HUES6 (cell line): Measurements from ENCODE around the gene SETD1B.

Experiments
- H3K27ac ChIP-seq: 2 replicates; pipeline ENCODE4 v1.7.0; 2013; ENCODE audit warnings: low read depth, mild to moderate bottlenecking, low read length, inconsistent platforms
- H3K27me3 ChIP-seq: 2 replicates; pipeline ENCODE4 v1.6.1; 2013; ENCODE audit warnings: low read length; ENCODE audit not compliant: control insufficient read depth, insufficient read depth
- H3K36me3 ChIP-seq: 2 replicates; pipeline ENCODE4 v1.6.1; 2013; ENCODE audit warnings: low read length; ENCODE audit not compliant: control insufficient read depth, insufficient read depth
- H3K4me1 ChIP-seq: 2 replicates; pipeline ENCODE4 v1.6.1; 2013; ENCODE audit warnings: low read length; ENCODE audit not compliant: control insufficient read depth, insufficient read depth
- H3K4me3 ChIP-seq: 2 replicates; pipeline ENCODE4 v1.5.1; 2013; ENCODE audit warnings: low read depth, low read length
- H3K9ac ChIP-seq: one replicate; pipeline ENCODE4 v1.6.1; 2013; ENCODE audit warnings: mild to moderate bottlenecking, low read length
- H3K9me3 ChIP-seq: 2 replicates; pipeline ENCODE4 v1.6.1; 2013; ENCODE audit warnings: low read depth, low read length; ENCODE audit not compliant: control insufficient read depth, insufficient read depth

The SETD1B gene

GRCh38 chr12:121830134-121830533, 26.3 kb downstream of the SETD1B start:
- H3K27me3 ChIP-seq, result no peaks in the 10 kb centered on the region

GRCh38 chr12:121830588-121831265, 26.9 kb downstream of the SETD1B start:
- Histone ChIP-seq H3K4me3 (no peak overlapping the region), H3K9ac (no peak overlapping the region), H3K36me3 (peaks cover 58% of the 10 kb centered on the region), H3K27ac (no peak overlapping the region), H3K4me1 (no peaks in the 10 kb centered on the region), H3K9me3 (no peaks in the 10 kb centered on the region), H3K27me3 (no peaks in the 10 kb centered on the region)

More at GRCh38 chr12:121830134-121830533, 26.3 kb downstream of the SETD1B start:
- H3K9me3 ChIP-seq, result no peaks in the 10 kb centered on the region
- no peaks in the 10 kb centered on the region for H3K4me1 ChIP-seq
- H3K27ac ChIP-seq, result no peak overlapping the region
- no peak overlapping the region for H3K4me3 ChIP-seq
- peaks cover 58% of the 10 kb centered on the region for H3K36me3 ChIP-seq
- no peak overlapping the region for H3K9ac ChIP-seq

DNA sequence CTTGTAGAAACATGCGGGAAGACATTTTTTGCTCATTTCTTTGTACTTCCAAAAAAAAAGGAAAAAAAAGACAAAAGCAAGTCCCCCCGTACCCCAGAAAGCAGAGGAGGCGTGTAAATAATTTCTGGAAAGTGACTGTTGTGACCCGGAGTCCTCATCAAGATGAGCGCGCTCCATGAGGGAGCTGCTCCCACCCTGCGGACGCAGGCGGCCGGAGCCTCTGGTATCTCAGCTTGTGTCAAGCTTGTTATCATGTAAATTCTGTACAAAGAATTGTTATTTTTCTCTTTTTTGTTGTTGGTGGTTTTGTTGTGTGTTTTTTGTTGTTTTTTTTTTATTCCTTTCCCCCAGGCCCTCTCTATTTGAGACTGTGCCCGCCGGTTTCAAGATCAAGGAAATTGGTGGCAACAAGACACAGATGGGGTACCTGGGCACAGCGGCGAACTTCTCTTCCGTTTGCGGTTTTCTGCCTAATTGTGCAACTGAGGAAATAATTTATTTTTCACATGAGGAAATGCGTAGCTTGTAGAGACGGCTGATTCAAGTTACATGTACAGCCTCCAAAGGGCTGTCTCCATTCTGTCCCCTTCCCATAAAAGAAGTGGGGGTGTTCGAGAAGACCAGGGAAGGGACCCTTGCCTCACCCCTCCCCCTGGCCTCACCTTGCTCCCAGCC, 27.9 kb downstream of the SETD1B start:
- Histone ChIP-seq H3K27ac (no peak overlapping the region), H3K9me3 (no peaks in the 10 kb centered on the region), H3K4me3 (no peak overlapping the region), H3K9ac (no peak overlapping the region), H3K4me1 (no peaks in the 10 kb centered on the region), H3K36me3 (peaks cover 51% of the 10 kb centered on the region), H3K27me3 (no peaks in the 10 kb centered on the region)

GRCh38 chr12:121837680-121838079, 33.9 kb downstream of the SETD1B start:
- H3K27me3 ChIP-seq, result no peaks in the 10 kb centered on the region

GRCh38 chr12:121838126-121838525, 34.3 kb downstream of the SETD1B start:
- H3K9ac ChIP-seq, result no peak overlapping the region
- H3K4me3 ChIP-seq, result no peak overlapping the region

More at GRCh38 chr12:121837680-121838079, 33.9 kb downstream of the SETD1B start:
- Histone ChIP-seq H3K9me3 (no peaks in the 10 kb centered on the region), H3K27ac (no peak overlapping the region), H3K4me3 (no peak overlapping the region), H3K4me1 (no peaks in the 10 kb centered on the region; the same call in 1 of the 2 replicates), H3K36me3 (no peaks in the 10 kb centered on the region), H3K9ac (no peak overlapping the region)

GRCh38 chr12:121839106-121839992, 35.5 kb downstream of the SETD1B start:
- Histone ChIP-seq H3K27ac (0 out of 2 replicates have a peak overlapping the region, but pooled peaks have one; percentile 3), H3K9me3 (no peaks in the 10 kb centered on the region), H3K36me3 (no peaks in the 10 kb centered on the region), H3K4me1 (peaks cover 9% of the 10 kb centered on the region; the same call in 1 of the 2 replicates), H3K9ac (peak overlapping the region; percentile 74), H3K4me3 (peak overlapping the region; percentile 72), H3K27me3 (no peaks in the 10 kb centered on the region)

More at GRCh38 chr12:121838126-121838525, 34.3 kb downstream of the SETD1B start:
- no peak overlapping the region for H3K27ac ChIP-seq
- H3K36me3 ChIP-seq, result no peaks in the 10 kb centered on the region
- H3K27me3 ChIP-seq, result no peaks in the 10 kb centered on the region
- H3K9me3 ChIP-seq, result no peaks in the 10 kb centered on the region
- H3K4me1 ChIP-seq, result peaks cover 2% of the 10 kb centered on the region; the same call in 1 of the 2 replicates

DNA sequence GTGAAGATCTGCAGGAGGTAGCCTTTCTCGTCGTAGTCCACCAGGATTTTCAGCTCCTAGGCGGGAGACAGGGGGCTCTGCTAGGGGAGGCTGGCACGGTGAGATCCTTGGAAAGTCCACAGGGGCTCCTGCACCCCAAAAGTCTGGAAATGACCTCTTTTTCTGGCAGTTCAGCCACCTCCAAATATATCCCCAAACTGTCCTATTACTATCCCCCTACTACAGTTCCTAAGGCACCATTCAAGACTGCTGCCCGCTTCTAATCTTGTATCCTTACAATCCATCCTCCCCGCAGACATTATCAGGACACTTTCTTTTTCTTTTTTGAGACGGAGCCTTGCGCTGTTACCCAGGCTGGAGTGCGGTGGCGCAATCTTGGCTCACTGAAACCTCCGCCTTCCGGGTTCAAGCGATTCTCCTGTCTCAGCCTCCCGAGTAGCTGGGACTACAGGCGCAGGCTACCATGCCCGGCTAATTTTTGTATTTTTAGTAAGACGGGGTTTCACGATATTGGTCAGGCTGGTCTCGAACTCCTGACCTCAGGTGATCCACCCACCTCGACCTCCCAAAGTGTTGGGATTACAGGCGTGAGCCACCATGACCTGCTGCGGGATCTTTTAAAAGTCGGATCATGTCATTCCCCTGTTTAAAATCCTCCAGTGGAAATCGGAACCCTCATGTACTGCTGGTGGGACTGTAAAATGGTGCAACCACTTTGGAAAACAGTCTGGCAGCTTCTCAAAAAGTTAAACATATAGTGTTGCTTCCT, 36.4 kb downstream of the SETD1B start:
- 0 out of 2 replicates have a peak overlapping the region, but pooled peaks have one; percentile 3 for H3K27ac ChIP-seq
- H3K27me3 ChIP-seq, result no peaks in the 10 kb centered on the region
- H3K9ac ChIP-seq, result peak overlapping the region; percentile 74

DNA sequence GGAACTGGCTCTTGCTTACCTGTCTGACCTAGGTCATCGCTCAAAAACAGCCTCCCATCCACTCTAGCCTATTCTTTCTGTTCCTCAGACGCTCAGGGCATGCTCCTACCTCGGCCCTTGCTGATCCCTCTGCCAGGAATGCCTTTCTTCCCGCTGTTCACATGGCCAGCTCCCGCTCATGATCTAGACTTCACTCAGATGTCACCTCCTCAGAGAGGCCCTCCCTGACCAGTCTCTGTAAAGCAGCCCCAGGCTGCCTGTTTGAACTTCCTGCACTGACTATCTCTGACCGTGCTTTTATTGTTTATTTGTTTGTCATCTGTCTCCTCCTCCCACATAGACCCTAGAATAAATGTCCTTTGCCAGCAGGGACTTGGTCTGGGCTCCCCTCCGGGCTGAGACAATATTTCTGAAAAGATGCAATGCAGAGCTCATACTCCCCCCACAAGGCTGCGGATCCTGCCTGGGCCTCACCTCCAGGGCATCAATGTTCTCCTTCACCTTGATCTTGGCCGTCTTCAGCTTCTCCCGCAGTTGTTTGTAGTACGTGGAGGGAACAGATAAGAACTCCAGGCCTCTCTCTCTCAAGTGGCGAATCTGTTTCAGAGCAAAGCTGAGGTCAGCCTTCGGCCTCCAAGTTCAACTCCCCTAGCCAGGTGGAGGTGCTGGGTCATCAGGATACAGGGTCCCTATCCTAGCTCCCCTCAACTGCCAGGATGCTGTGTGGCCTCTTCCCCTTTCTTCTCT, 39.6 kb downstream of the SETD1B start:
- Histone ChIP-seq H3K27me3 (no peaks in the 10 kb centered on the region), H3K9ac (no peak overlapping the region), H3K9me3 (no peaks in the 10 kb centered on the region), H3K36me3 (no peaks in the 10 kb centered on the region), H3K27ac (no peak overlapping the region), H3K4me3 (no peak overlapping the region), H3K4me1 (peaks cover 9% of the 10 kb centered on the region; the same call in 1 of the 2 replicates)

More for the DNA sequence above, 36.4 kb downstream of the SETD1B start:
- H3K9me3 ChIP-seq, result no peaks in the 10 kb centered on the region
- H3K36me3 ChIP-seq, result no peaks in the 10 kb centered on the region
- peaks cover 9% of the 10 kb centered on the region; the same call in 1 of the 2 replicates for H3K4me1 ChIP-seq
- peak overlapping the region; percentile 72 for H3K4me3 ChIP-seq

GRCh38 chr12:121845701-121846100, 41.9 kb downstream of the SETD1B start:
- no peak overlapping the region for H3K9ac ChIP-seq
- H3K36me3 ChIP-seq, result no peaks in the 10 kb centered on the region
- H3K9me3 ChIP-seq, result no peaks in the 10 kb centered on the region
- peaks cover 9% of the 10 kb centered on the region; the same call in 1 of the 2 replicates for H3K4me1 ChIP-seq
- no peaks in the 10 kb centered on the region for H3K27me3 ChIP-seq
- no peak overlapping the region for H3K4me3 ChIP-seq
- no peak overlapping the region for H3K27ac ChIP-seq

GRCh38 chr12:121849211-121849610, 45.4 kb downstream of the SETD1B start:
- H3K27me3 ChIP-seq, result no peaks in the 10 kb centered on the region
- H3K4me1 ChIP-seq, result no peaks in the 10 kb centered on the region
- H3K9me3 ChIP-seq, result no peaks in the 10 kb centered on the region
- H3K9ac ChIP-seq, result no peak overlapping the region
- no peak overlapping the region for H3K27ac ChIP-seq
- no peaks in the 10 kb centered on the region for H3K36me3 ChIP-seq
- H3K4me3 ChIP-seq, result no peak overlapping the region
